Neuron (in vitro differentiated cells): ENCODE data around the gene CARD8.
"Not testable (repeated sequence)": the region's sequence is repeated elsewhere in the genome, so short reads cannot be mapped to it uniquely, and the experiment has no call there.

ENCODE experiments used
- H2AFZ ChIP-seq: one replicate; pipeline ENCODE4 v1.6.1; 2013; ENCODE audit warnings: low read depth, mild to moderate bottlenecking, inconsistent platforms, low read length, moderate library complexity
- H3K27me3 ChIP-seq: one replicate; pipeline ENCODE4 v1.6.1; 2013; ENCODE audit warnings: low read length; ENCODE audit not compliant: insufficient read depth
- H3K36me3 ChIP-seq: one replicate; pipeline ENCODE4 v1.6.1; 2013; ENCODE audit warnings: low read length; ENCODE audit not compliant: insufficient read depth
- H3K4me1 ChIP-seq: one replicate; pipeline ENCODE4 v1.6.1; 2013; ENCODE audit warnings: low read length; ENCODE audit not compliant: insufficient read depth
- H3K4me3 ChIP-seq: 2 replicates; pipeline ENCODE4 v1.5.1; 2013; ENCODE audit warnings: mild to moderate bottlenecking, low read length, moderate library complexity
- H3K9me3 ChIP-seq: one replicate; pipeline ENCODE4 v1.6.1; 2013; ENCODE audit warnings: low read length

CARD8 gene

GRCh38 chr19:48220784-48221183 lies 34.9 kb downstream of the CARD8 start:
- not testable (repeated sequence) for H3K27me3 ChIP-seq, H3K4me1 ChIP-seq, H3K9me3 ChIP-seq, H3K4me3 ChIP-seq, H2AFZ ChIP-seq
- H3K36me3 ChIP-seq, result peaks cover 17% of the 10 kb centered on the region

- H3K4me1 ChIP-seq, result peaks cover 2% of the 10 kb centered on the region
- no peaks in the 10 kb centered on the region for H3K9me3 ChIP-seq
- H3K27me3 ChIP-seq, result no peaks in the 10 kb centered on the region
- peaks cover 23% of the 10 kb centered on the region for H3K36me3 ChIP-seq
- no peak overlapping the region for H2AFZ ChIP-seq
- H3K4me3 ChIP-seq, result no peak overlapping the region
Observed at GRCh38 chr19:48218997-48219396, 36.7 kb downstream of the CARD8 start.

- peaks cover 30% of the 10 kb centered on the region for H3K36me3 ChIP-seq
- peaks cover 2% of the 10 kb centered on the region for H3K4me1 ChIP-seq
- H3K27me3 ChIP-seq, result no peaks in the 10 kb centered on the region
- no peaks in the 10 kb centered on the region for H3K9me3 ChIP-seq
- H3K4me3 ChIP-seq, result no peak overlapping the region
- H2AFZ ChIP-seq, result no peak overlapping the region
Observed at GRCh38 chr19:48216933-48217332, 38.8 kb downstream of the CARD8 start.

GRCh38 chr19:48213959-48214358 lies 41.8 kb downstream of the CARD8 start:
- Histone ChIP-seq H3K27me3 (no peaks in the 10 kb centered on the region), H3K36me3 (peaks cover 43% of the 10 kb centered on the region), H3K4me3 (no peak overlapping the region), H2AFZ (no peak overlapping the region), H3K9me3 (no peaks in the 10 kb centered on the region), H3K4me1 (no peaks in the 10 kb centered on the region)

GRCh38 chr19:48210005-48210404 lies 45.7 kb downstream of the CARD8 start:
- H3K4me1 ChIP-seq, result no peaks in the 10 kb centered on the region
- no peaks in the 10 kb centered on the region for H3K27me3 ChIP-seq
- peaks cover 29% of the 10 kb centered on the region for H3K36me3 ChIP-seq
- H3K4me3 ChIP-seq, result no peak overlapping the region
- H2AFZ ChIP-seq, result no peak overlapping the region
- H3K9me3 ChIP-seq, result no peaks in the 10 kb centered on the region

- peaks cover 9% of the 10 kb centered on the region for H3K4me1 ChIP-seq
- H3K36me3 ChIP-seq, result peaks cover 9% of the 10 kb centered on the region
- H3K27me3 ChIP-seq, result no peaks in the 10 kb centered on the region
- no peak overlapping the region for H2AFZ ChIP-seq
- H3K9me3 ChIP-seq, result no peaks in the 10 kb centered on the region
- H3K4me3 ChIP-seq, result no peak overlapping the region
Observed at GRCh38 chr19:48206397-48207093, 49.2 kb downstream of the CARD8 start.

GRCh38 chr19:48203794-48204628 lies 51.7 kb downstream of the CARD8 start:
- Histone ChIP-seq H3K4me1 (peaks cover 9% of the 10 kb centered on the region), H3K4me3 (peak overlapping the region; percentile 58), H3K27me3 (no peaks in the 10 kb centered on the region), H3K36me3 (no peaks in the 10 kb centered on the region), H2AFZ (peak overlapping the region; percentile 31), H3K9me3 (no peaks in the 10 kb centered on the region)

- Histone ChIP-seq H2AFZ (peak overlapping the region; percentile 31), H3K36me3 (no peaks in the 10 kb centered on the region), H3K4me1 (peaks cover 9% of the 10 kb centered on the region), H3K9me3 (no peaks in the 10 kb centered on the region), H3K27me3 (no peaks in the 10 kb centered on the region), H3K4me3 (peak overlapping the region; percentile 58)
Observed at GRCh38 chr19:48203222-48203793, 52.4 kb downstream of the CARD8 start.

GRCh38 chr19:48196933-48197665 lies 58.6 kb downstream of the CARD8 start:
- peaks cover 7% of the 10 kb centered on the region for H3K4me1 ChIP-seq
- H3K27me3 ChIP-seq, result no peaks in the 10 kb centered on the region
- H3K36me3 ChIP-seq, result peaks cover 34% of the 10 kb centered on the region
- no peak overlapping the region for H2AFZ ChIP-seq
- H3K9me3 ChIP-seq, result no peaks in the 10 kb centered on the region
- H3K4me3 ChIP-seq, result no peak overlapping the region

- Histone ChIP-seq H3K27me3 (no peaks in the 10 kb centered on the region), H3K4me1 (peaks cover 7% of the 10 kb centered on the region), H2AFZ (no peak overlapping the region), H3K9me3 (no peaks in the 10 kb centered on the region), H3K4me3 (no peak overlapping the region), H3K36me3 (peaks cover 41% of the 10 kb centered on the region)
Observed at GRCh38 chr19:48196321-48196763, 59.4 kb downstream of the CARD8 start.

- Histone ChIP-seq H3K4me3 (no peak overlapping the region), H2AFZ (no peak overlapping the region), H3K27me3 (no peaks in the 10 kb centered on the region), H3K9me3 (no peaks in the 10 kb centered on the region), H3K4me1 (peaks cover 7% of the 10 kb centered on the region), H3K36me3 (peaks cover 46% of the 10 kb centered on the region)
Observed at GRCh38 chr19:48194844-48195830, 60.6 kb downstream of the CARD8 start.
